RKO (cell line): Measurements from ENCODE around the gene POU3F1.
"Not testable (repeated sequence)": the region's sequence is repeated elsewhere in the genome, so short reads cannot be mapped to it uniquely, and the experiment has no call there.

Experiments
- DNase-seq: peaks from one replicate; pipeline ENCODE4 v3.0.0-alpha.2; 2016; ENCODE audit warnings: low spot score

POU3F1 gene

DNA sequence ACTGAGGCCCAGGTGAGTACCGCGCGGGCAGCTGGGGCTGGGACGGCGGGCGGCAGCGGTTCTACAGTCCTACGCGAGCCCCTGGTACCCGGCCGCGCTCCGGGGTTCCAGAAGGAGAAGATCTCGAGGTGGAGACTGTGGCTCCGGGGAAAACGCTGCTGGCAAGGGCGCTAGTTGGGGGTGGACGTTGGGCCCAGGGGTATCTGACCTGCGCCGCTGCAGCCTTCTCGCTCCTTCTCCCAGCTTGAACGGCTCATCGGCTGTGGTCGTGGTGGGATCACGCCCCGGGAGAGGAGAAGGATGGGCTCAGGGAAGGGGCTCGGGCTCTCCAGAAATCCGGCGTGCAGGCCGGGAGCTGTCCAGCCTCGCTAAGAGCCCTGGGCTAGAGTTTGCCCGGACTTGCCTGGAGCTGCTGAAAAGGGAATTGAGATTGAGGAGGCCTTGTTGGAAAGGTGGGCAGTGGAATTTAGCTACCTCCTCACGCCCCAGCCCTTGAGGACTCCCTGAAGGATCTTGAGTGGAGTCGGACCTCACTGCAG, 1.1 kb upstream of the POU3F1 start:
- no peak for DNase-seq

DNA sequence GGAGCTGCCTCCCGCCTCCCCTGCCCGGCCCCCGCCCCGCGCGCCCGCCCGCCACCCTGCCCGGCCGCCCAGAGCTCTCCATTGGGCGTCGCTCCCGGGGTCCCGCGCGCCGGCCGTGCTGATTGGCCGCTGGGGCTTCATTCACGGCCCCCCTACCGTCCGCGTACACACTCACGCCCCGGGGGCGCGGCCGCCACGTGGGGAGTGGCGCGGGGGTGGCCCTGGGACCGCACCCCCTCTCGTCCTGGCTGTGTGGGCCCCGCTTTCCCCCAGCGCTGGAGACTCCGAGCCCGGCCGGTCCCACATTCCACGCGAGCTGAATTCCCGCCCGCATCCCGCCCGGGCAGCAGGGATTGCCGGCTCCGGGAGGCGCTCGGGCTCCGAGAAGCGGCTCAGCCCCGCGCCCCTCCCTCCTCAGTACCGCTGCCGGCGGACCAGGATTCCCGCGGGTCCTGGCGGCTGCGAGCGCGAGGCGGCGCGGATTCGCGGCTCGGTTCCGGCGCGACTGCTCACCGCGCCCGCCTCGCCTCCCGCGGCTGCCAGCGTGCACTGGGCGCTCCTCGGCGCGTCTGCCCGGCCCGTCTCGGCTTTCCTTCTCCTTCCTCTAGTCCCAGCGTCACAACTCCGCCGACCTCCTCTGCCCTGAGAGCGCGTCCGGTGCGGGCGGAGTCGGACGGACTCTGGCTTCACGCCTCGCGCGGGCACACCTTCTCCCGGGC, 450 bp upstream of the POU3F1 start:
- DNase-seq: no peak

DNA sequence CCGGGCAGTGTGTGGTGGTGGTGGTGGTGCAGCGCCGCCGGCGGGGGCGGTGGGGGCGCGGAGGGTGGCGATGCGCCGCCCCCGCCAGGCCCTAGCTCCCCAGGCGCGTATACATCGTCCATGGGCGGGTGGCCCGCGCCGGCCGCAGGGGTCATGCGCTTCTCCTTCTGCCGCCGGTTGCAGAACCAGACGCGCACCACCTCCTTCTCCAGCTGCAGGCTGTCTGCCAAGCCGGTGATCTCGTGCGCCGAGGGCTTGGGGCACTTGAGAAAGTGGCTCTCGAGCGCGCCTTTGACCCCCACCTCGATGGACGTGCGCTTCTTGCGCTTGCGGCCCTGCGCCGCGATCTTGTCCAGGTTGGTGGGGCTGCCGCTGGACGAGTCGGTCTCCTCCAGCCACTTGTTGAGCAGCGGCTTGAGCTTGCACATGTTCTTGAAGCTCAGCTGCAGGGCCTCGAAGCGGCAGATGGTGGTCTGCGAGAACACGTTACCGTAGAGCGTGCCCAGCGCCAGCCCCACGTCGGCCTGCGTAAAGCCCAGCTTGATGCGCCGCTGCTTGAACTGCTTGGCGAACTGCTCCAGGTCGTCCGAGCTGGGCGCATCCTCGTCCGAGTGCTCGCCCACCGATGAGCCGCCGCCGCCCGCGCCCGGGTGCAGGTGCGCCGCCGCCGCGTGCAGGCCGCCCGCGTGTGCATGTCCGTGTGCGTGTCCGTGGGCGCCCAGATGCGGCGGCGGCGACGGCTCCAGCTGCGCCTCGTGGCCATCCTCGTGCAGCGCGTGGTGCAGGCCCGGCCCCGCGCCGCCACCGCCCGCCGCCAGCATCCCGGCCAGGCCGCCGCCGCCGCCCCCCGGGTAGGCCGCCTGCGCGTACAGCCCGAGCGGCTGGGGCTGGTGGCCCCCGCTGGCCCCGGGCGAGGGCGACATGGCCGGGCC, 926 bp downstream of the POU3F1 start:
- no peak for DNase-seq

DNA sequence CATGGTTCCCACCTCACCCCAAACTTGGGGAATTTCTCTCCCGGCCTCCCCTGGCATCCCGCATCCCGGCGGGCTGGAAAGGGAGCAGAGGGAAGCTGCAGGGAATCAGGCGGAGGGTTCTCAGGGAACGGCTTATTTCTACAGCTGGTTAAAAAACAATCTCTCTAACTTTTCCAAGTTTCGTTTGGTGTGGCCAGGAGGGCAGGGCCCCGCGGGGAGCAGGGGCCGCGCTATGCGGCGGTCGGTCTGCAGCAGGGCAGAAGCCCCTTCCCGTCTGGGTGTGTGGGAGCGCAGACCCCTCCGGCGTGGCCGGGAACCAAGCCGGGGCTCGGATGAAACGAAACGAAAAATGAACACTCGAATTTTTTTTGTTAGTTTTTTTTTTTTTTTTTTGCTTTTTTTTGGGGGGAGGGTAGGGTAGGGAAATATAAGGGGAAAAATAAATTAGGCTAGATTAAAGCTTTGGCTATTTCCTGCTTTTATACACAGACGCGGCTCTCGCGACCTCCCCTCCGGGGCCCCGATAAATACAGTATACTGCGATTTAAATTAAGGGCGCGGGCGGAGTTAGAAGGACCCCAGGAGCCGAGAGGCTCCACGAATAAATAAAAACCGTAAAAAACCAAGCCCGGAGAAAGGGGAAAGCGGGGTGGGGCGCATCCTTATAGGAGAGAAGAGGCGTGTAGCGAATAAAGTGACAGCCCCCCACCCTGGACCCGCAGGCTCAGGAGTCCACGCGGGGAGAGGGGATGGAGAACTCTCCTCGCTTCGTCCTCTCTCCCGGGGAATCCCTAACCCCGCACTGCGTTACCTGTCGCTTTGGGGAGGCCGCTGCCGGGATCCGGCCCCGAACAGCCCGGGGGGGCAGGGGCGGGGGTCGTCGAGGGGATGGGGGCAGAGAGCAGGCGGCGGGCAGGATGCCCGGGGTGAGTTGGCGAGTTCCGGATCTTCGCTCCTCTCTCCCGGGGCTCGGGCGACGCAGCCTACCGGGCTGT, 2.1 kb downstream of the POU3F1 start:
- no peak for DNase-seq

DNA sequence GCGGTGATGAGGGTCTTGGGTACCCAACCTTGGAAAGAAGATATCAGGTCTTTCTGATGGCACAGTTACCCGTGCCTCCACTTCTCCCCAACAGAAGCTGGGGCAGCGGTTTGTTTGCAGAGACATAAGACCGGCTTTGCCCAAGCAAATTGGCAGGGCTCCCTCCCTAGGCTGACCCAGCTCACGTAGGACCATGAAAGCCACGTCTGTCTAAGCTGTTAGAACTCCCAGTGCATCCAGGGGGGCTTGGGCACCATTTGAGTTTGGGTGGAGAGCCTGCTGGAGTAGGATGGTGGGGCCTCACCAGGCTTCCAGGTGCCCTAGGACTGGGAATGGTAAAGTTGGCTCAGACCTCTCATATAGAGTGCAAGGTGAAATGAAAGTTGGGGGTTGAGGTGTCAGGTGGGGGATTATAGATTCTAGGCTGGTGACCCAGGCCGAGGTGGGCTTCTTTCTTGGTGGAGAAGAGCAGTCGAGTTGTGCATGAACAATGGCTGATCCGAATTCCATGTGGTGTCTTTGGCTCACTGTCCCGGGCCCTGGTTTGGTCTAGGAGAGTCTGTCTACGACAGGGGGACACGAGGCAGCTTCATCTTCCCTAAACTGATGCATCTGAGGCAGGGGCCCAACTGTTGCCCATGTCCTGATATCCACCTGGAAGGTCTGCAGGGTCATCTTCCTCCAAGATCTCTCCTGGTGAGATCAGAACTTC, 3.4 kb downstream of the POU3F1 start:
- no peak for DNase-seq

DNA sequence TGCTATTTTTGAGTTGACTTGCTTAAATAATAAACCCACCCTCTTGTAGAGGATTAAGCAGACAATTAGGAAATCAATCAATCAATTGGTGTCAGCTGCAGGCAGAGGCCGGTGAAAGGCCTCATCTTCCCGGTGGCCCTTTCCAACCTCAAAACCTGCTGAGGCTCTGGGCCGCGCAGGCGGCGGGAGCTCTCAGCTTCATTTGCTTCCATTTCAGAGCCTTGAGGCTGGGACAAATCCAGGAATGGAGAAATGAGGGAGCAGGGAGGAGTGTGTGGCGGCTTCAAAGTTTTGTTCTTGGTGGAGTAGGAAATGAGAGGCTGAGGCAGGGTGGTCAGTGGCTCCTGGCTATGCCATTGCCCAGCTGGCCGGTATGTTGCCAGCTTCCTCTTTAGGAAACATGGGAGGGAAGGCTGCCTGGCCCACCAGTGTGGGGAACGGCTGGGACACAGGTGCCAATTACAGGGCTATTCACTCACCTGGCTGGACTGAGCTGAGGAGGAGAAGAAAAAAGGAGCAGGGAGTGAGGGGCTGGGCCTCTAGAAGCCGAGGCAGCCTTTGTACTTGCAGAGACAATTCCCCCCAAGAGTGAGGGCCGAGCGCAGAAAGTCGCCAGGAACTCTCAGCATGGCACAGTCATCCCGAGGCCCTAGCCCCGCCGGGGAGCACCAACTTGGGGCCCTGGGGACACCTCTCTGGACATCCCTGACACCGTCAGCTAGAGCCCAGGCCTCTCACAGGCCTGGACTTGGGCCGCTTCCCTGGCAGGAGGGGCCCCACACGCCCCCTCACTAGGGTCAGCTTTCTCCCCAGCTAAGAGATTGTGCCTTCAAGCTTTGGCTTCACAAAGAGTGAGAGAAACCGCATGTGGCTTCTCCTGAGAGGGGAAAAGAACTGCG, 4.4 kb downstream of the POU3F1 start:
- DNase-seq: no peak

DNA sequence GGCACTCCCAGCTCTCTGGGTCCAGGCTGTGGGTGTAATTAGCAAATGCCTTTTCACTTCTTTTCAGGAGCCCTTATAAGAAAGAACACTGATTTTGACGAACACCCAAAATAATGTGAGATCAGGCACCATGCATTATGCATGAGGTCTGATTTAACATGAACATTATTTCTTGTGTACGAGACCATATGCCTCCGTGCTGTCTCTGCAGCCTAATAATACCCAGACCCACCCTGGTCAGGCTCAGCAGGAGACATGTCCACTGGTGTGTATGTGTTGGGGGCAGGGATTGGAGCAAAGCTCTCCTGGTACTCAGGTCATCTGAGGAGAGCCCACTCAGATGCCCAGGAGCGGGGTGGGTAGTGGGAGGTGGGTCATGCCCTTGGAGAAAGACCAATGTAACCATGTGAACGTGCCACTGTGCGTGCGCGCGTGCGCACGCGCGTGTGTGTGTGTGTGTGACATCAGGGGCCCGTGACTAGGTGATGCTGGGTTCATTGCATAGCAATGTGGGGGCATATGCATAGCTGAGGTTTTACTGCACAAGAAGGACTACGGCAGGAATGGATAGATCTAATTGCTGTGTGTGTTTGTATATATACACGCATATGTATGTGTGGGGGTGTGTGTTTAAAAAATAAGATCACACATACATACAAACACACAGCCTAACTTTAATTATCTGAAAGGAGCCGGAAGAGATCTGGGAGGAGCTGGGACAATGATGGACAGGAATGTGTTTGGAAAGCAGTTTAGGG, 7.1 kb downstream of the POU3F1 start:
- no peak for DNase-seq

DNA sequence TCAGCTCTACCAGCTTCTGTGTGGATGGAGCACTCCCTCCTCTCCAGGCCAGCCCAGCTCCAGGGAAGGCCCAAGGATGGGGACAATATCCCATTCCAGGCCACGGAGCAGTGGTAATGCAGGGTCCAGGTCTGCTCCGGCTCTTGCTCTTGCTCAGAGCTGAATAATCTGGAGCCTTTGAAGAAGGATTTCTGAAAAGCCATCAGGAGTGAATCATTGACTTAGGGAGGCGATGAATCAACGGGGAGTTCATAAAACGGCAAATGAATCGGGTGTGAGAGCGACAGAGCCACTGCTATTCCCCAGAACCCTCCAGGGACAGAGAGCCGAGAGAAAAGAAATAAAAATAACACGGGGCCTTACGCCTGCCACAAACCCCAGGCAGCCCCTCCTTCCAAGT, 7.7 kb downstream of the POU3F1 start:
- peak; percentile 81 for DNase-seq

DNA sequence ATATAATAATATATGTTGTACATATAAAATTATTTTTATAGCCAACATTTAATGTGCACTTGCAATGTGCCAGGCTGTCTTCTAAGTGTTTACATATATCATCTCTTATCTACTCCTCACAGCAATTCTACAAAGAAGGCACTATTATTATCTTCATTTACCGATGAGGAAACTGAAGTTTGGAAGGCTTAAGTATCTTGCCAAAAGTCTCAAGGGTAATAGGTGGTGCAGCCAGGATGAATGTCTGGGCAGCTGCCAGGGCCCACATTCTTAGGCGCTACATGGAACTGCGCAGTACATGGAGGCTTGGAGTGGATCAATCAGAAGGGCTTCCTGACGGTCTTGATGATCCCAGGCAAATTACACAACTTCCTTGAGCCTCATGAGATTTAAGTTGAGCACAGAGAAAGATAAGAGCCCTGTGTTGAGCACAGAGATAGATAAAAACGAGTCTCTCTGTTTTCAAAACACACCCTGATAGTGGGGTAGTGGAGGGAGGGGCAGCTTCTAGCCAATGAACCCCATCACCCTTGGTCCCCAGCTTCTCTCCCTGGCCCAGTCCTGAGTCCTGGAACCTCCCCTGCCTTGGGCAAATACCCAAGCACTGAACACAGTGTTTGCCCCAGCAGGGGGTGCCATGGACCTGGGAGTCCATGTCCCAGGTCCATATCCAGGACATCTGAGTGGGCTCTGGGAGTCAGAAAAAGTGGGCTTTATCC, 9.2 kb downstream of the POU3F1 start:
- DNase-seq: no peak

DNA sequence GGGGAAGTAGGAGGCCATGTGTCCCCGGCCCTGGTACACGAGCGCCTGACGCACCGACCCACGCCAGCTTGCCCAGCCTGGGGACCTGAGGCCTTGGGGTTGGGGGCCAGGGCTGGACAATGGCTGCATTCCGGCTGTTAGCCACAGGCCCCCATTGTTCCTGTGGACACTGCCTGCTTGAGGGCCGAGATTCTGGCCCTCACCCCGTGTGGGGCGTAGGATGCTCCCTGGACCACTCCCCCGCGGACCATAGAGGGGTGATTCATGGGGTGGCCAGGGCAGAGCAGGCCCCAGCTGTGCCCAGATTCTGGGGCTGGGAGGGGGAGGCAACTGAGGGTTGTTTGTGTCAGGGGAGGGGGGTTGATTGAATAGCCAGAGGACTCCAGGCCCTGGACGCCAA, 11.7 kb downstream of the POU3F1 start:
- DNase-seq: no peak

DNA sequence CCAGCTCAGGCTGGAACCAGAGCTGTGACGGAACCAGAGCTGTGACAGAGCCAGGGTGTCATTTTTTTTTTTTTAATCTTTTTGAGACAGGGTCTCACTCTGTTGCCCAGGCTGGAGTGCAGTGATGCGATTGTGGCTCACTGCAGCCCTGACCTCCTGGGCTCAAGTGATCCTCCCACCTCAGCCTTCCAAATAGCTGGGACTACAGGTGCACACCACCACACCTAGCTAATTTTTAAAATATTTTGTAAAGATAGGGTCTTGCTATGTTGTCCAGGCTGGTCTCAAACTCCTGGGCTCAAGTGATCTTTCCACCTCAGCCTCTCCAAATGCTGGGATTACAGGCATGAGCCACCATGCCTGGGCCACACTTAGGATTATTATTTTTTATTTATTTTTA, 13.6 kb downstream of the POU3F1 start:
- not testable (repeated sequence) for DNase-seq

DNA sequence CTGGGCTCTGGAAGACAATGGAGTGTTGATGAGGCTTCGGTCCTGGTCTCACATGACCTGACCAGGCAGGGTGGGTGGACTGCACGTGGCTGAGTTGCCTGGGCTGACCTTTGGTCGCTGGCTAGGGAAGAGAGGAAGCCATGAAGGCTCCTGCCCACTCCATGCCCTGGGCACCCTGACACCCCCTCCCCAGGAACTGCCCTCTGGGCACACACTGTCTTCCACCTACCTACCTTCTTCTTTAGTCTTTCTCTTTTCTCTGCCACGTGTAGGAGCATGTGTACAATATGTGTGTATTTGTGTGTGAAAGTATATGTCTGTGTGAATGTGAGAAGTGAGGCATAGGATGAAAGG, 15.1 kb downstream of the POU3F1 start:
- DNase-seq: no peak

DNA sequence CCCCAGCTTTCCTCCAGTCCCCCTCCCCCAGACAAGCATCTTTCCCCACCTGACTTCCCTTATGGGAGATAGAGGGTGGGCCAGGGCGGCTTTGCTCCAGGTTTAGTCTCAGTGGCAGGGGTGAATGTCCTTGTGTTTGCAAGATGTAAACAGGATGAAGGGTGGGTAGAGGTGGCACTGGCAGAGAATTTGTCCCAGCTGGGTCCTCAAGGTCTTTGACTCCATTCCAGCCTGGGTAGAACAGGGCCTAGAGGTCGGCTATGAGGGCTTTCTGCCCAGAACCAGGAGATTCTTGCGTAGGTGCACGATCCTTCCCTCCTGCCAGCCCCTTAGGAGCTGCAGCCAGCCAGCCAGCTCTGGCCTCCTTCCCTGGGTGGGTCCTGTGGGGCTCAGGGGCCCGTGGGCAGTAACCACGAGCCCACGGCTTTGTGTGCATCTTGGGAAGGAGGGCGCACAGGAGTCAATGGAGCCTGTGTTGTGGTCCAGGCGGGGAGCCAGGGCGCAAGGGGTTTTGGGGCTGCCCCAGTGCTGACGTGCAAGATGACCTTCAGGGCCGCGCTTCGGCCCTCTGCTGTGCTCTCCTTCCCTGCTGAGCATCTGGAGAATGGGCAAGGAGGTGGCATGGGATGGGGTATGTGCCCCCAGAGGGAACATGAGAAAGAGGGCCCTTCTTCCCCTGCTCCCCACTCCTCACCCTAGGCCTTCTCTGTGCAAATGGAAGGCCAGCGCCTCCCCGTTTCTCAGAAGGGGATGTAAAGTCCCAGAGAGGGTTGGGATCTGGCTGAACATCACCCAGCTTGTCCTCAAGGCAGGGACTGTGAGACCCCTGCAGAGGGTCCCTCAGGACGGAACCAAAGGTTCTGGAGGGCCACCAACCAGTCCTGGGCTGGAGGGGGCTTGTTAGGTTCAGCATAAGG, 15.7 kb downstream of the POU3F1 start:
- DNase-seq: no peak

DNA sequence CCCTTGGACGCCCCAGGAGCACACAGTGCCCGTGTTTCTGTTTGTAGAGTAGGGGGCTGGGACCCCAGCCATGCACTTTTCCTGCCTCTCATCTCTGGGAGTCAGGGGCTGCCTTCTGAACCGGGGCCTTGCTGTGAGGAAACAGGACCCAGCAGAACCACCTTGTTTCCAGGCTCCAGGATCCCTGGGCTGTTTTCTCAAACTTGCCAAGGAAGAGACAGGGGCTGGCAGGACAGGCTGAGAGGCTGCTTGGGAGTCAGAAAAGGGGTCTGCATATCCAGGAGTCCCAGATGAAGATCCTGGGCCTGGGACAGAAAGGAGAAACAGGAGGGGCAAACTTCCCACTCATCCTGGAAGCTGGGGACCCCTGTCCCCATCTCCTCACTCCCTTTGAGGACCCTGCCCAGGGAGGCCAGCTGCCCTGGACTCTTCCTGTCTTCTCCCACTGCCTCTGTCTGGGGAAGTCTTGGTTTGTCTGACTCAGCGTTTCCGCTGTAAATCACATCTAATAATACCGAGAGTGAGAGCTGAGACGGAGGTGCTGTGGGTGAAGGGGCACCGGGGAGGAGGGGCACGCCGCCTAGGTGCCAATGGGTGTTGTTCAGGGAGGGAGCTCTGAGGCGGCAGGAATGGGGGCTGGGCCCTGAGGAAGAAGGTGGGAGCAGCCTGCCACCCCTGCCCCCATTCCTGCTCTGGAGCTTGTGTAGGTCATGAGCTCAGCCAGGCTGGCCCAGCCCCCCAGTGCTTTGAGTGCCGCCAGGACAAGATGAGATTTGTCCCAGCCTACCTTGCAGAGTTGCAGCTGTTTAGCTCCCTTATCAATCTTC, 16.7 kb downstream of the POU3F1 start:
- DNase-seq: no peak

DNA sequence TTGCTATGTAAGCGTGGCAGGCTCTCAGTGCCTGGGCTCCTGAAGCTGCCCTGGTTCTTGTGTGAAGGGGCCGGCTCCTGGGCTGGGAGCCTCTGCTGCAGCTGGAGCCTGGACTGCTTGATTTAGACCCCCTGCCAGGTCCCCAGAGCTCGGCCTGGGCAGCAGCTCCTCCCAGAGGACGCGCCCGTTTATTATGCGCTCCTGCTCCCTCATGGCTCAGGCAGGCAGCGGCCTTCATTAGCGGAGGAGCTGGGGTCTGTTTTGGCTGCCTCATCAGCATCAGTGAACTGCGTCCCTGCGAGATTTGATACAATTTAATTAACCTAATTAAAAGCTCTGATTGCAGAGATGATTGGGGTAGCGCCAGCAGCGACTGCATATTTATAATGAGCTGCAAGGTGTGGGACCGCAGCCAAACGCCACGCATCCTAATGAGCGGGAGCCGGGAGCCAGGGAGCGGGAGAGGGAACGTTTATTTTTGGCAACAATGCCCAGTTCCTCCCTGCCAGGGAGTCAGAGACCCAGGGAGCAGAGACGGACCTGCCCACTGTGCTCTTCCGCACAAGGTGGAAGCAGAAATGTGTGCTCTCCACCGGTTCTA, 17.4 kb downstream of the POU3F1 start:
- no peak for DNase-seq

DNA sequence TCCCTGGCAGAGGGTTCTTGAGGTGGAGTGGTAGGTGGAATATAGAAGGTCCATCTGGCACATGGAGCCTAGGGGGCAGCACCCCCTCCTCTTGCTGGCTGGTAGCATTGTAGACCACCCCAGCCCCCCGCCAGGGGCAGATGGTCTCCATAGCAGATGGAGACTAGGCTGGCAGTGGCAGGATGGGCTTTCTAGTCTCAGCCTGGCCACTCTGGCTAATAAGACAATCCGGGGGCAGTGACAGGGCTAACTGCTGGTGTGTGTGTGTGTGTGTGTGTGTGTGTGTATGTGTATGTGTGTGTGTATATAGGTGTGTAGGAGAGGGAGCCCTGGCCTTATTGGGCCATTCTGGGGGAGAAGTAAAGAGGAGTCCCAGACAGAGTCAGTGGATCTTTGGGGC, 17.9 kb downstream of the POU3F1 start:
- no peak for DNase-seq
